ENCODE data around the gene SPATA6L. TPM values are rescaled to one million over a fixed set of nuclear protein-coding genes. Genes with fewer than 3 reads are reported as not detected.
A peak's percentile ranks its signal among the peaks of the same experiment; 100 is the strongest.

Gene SPATA6L
- total and polyA plus RNA-seq, 2 of the 13 experiments (the other 11 are each of a cell fraction or from before 2014, with no cell fraction given) = 1.1 to 1.9 TPM

DNA sequence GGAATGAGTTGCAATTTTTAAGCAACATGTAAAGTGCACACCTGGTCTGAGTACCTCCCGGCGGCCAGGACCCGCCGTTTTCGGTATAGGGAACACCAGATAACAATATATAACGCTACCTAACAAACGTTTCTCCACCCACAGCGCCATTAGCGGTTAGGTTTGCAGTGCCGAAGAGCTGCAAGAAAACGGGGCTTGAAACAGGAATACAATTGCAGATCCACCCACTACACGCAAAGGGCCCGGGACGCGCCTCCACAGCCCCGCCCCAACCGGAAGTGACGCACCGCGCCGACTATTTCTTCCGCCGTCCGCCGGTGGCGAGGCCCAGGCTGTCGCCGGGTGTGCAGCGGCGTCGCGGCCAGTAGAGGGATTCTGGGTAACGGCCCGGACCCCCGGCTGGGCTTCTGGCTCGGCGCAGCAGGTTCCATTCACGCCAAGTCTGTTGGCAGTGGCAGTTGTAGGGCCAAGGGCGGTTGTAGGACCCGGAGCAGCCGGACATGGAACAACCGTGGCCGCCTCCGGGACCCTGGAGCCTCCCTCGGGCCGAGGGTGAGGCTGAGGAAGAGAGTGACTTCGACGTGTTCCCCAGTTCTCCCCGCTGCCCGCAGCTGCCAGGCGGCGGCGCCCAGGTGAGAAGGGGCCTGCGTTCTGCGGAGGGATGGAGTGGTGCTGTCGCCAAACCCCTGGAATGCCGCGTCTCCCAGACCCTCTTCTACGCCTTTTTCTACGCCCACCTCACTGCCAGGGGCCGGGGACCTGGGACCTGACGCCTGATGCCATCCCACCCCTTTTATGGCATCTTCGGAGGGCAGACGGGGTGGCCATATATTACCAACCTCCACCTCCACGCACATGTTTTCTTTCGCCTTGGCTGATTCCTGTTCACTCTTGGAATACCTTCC, 13.2 kb upstream of the SPATA6L start, which contains the start of gene CDC37L1 (continued):
- TF ChIP-seq ZNF687 (CRISPR knock-in tag; IDR thresholded peaks at IDR 0.05) (peak; percentile 98), ZNF772 (CRISPR knock-in tag; IDR thresholded peaks at IDR 0.05) (peak; percentile 57; the same call in 1 of the 2 replicates), ZNF207 (IDR thresholded peaks at IDR 0.05; ENCODE audit: borderline replicate concordance) (no peak), ZBTB7A (CRISPR knock-in tag; IDR thresholded peaks at IDR 0.05) (no peak), ZBTB21 (CRISPR knock-in tag; IDR thresholded peaks at IDR 0.05) (peak; percentile 56; the same call in 1 of the 2 replicates), ISL2 (CRISPR knock-in tag; IDR thresholded peaks at IDR 0.05) (peak; percentile 70), FOXA3 (CRISPR knock-in tag; IDR thresholded peaks at IDR 0.05) (peak; percentile 71; the same call in 1 of the 2 replicates), GLI4 (CRISPR knock-in tag; IDR thresholded peaks at IDR 0.05; ENCODE audit: borderline replicate concordance) (no peak), SKI (IDR thresholded peaks at IDR 0.05; ENCODE audit: partially characterized antibody) (peak; percentile 72), IRF2 (CRISPR knock-in tag; IDR thresholded peaks at IDR 0.05) (peak; percentile 69), ZNF546 (CRISPR knock-in tag; conservative IDR thresholded peaks at IDR 0.05) (peak; percentile 88; the same call in 1 of the 2 replicates), ZNF12 (CRISPR knock-in tag; IDR thresholded peaks at IDR 0.05) (no peak), GTF2F1 (IDR thresholded peaks at IDR 0.05; ENCODE audit: low read length) (peak; percentile 70), TAF1 (CRISPR knock-in tag; IDR thresholded peaks at IDR 0.05) (peak; percentile 94)
- TF ChIP-seq, protein P1, sequence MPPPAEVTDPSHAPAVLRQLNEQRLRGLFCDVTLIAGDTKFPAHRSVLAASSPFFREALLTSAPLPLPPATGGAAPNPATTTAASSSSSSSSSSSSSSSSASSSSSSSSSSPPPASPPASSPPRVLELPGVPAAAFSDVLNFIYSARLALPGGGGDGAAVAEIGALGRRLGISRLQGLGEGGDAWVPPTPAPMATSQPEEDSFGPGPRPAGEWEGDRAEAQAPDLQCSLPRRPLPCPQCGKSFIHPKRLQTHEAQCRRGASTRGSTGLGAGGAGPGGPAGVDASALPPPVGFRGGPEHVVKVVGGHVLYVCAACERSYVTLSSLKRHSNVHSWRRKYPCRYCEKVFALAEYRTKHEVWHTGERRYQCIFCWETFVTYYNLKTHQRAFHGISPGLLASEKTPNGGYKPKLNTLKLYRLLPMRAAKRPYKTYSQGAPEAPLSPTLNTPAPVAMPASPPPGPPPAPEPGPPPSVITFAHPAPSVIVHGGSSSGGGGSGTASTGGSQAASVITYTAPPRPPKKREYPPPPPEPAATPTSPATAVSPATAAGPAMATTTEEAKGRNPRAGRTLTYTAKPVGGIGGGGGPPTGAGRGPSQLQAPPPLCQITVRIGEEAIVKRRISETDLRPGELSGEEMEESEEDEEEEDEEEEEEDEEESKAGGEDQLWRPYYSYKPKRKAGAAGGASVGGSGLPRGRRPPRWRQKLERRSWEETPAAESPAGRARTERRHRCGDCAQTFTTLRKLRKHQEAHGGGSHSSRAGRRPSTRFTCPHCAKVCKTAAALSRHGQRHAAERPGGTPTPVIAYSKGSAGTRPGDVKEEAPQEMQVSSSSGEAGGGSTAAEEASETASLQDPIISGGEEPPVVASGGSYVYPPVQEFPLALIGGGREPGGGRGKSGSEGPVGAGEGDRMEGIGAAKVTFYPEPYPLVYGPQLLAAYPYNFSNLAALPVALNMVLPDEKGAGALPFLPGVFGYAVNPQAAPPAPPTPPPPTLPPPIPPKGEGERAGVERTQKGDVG (CRISPR knock-in tag; IDR thresholded peaks at IDR 0.05; ENCODE audit: borderline replicate concordance) = peak; percentile 88; the same call in 1 of the 2 replicates
- TF ChIP-seq, protein P2, sequence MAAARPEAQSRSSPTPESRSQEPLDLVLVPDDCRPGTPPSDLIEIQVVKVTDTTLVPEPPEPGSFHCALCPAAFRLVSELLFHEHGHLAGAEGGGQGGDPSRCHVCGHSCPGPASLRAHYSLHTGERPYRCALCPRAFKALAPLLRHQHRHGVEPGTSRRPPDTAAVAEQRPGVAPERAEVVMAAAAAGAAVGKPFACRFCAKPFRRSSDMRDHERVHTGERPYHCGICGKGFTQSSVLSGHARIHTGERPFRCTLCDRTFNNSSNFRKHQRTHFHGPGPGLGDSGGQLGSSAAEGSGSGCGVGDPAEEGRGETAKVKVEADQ (CRISPR knock-in tag; IDR thresholded peaks at IDR 0.05; ENCODE audit: borderline replicate concordance) = no peak; the same call in 1 of the 2 replicates
- TF ChIP-seq, protein P3, sequence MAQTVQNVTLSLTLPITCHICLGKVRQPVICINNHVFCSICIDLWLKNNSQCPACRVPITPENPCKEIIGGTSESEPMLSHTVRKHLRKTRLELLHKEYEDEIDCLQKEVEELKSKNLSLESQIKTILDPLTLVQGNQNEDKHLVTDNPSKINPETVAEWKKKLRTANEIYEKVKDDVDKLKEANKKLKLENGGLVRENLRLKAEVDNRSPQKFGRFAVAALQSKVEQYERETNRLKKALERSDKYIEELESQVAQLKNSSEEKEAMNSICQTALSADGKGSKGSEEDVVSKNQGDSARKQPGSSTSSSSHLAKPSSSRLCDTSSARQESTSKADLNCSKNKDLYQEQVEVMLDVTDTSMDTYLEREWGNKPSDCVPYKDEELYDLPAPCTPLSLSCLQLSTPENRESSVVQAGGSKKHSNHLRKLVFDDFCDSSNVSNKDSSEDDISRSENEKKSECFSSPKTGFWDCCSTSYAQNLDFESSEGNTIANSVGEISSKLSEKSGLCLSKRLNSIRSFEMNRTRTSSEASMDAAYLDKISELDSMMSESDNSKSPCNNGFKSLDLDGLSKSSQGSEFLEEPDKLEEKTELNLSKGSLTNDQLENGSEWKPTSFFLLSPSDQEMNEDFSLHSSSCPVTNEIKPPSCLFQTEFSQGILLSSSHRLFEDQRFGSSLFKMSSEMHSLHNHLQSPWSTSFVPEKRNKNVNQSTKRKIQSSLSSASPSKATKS (CRISPR knock-in tag; IDR thresholded peaks at IDR 0.05) = no peak; the same call in 1 of the 2 replicates

All from HepG2 (cell line).